ENCODE results near the gene OTUD3.

The OTUD3 gene

DNA sequence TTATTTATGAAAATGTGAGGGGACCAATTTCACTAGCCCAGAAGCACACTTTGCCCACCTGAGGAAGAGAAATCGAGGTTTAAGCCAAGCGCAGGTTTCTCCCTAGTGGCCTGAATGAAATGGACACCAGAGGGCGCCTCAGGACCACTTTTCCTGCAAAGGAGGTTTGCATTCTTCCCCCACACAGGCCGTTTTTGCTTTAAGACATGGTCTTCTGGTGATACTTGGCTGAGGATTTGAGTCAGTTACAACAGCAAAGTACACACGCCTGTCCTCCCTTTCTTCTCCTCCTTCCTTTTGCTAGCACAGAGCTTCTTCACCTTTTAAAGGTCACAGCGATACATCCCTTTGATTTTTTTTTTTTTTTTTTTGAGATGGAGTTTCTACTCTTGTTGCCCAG lies 35.9 kb downstream of the OTUD3 start:
- no peak overlapping the region for H3K27ac ChIP-seq
- TF ChIP-seq ZFX (IDR thresholded peaks at IDR 0.05; ENCODE audit: borderline replicate concordance) = no peak
- TF ChIP-seq, protein P1, sequence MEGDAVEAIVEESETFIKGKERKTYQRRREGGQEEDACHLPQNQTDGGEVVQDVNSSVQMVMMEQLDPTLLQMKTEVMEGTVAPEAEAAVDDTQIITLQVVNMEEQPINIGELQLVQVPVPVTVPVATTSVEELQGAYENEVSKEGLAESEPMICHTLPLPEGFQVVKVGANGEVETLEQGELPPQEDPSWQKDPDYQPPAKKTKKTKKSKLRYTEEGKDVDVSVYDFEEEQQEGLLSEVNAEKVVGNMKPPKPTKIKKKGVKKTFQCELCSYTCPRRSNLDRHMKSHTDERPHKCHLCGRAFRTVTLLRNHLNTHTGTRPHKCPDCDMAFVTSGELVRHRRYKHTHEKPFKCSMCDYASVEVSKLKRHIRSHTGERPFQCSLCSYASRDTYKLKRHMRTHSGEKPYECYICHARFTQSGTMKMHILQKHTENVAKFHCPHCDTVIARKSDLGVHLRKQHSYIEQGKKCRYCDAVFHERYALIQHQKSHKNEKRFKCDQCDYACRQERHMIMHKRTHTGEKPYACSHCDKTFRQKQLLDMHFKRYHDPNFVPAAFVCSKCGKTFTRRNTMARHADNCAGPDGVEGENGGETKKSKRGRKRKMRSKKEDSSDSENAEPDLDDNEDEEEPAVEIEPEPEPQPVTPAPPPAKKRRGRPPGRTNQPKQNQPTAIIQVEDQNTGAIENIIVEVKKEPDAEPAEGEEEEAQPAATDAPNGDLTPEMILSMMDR (IDR thresholded peaks at IDR 0.05) = peak; percentile 86

DNA sequence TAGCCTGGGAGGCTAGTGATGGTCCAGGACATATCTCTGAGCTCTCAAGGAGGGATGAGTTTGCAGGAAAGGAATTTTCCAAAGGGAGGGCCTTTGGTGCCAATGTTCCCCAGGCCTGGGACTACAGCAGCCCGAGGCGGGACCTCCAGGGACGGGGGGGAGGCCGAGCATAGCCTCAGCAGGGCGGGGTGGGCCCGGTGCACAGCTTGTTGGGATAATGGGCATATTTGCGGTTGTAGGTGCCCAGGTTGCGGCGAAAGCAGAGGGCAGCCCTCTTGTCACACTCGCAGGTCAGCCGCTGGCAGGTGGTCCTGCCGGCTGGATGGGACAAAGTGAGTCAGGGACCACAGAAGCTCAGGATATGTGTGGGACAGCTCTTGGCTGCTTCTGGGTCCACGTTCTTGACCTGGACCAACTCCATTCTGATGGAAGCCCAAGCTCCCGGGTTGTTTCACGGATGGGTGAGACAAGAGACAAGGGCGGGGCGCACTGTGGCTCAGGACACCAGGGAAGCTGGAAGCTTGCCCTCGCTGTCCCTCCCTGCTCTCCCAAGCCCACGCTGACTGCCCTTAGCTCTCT lies 38.0 kb downstream of the OTUD3 start:
- no peak overlapping the region for H3K27ac ChIP-seq
- TF ChIP-seq, protein P1 (IDR thresholded peaks at IDR 0.05) = no peak
- no peak for TF ChIP-seq ZFX (IDR thresholded peaks at IDR 0.05; ENCODE audit: borderline replicate concordance)

- H3K27ac ChIP-seq = no peak overlapping the region
- no peak for TF ChIP-seq ZFX (IDR thresholded peaks at IDR 0.05; ENCODE audit: borderline replicate concordance)
- TF ChIP-seq, protein P1 (IDR thresholded peaks at IDR 0.05) = no peak
Measured at GRCh38 chr1:19921310-19921709, 39.1 kb downstream of the OTUD3 start.

DNA sequence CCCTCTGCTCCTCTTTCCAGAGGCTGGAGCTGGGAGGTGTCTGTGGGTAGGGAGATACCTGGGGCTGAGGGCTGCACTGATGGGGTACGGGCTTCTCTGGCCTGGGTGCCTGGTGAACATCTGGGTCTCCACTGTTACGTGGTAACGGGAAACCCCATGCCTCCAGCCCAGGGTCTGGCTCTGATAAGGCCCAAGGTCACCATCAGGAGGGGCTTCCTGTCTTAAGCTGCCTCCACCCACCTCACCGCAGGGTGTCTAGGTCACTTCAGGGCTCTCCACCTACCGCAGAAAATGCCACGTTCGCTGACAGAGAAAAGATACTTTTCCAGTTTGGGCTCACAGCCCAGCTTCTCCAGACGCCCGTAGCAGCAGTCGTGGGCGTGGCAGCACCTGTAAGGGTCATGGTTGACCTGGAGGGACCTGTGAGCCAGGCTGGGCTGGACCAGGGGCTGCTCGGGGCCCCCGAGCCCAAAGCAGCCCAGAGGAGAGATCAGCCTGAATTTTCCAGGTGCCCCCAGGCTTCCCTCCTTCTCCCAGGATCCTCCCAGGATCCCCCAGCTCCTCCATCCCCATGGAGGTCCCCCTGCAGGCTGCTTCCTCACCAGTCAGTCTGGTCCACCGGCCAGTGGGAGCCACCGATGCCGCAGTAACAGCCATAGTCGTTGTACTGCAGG lies 40.0 kb downstream of the OTUD3 start:
- TF ChIP-seq, protein P1 (IDR thresholded peaks at IDR 0.05) = no peak

DNA sequence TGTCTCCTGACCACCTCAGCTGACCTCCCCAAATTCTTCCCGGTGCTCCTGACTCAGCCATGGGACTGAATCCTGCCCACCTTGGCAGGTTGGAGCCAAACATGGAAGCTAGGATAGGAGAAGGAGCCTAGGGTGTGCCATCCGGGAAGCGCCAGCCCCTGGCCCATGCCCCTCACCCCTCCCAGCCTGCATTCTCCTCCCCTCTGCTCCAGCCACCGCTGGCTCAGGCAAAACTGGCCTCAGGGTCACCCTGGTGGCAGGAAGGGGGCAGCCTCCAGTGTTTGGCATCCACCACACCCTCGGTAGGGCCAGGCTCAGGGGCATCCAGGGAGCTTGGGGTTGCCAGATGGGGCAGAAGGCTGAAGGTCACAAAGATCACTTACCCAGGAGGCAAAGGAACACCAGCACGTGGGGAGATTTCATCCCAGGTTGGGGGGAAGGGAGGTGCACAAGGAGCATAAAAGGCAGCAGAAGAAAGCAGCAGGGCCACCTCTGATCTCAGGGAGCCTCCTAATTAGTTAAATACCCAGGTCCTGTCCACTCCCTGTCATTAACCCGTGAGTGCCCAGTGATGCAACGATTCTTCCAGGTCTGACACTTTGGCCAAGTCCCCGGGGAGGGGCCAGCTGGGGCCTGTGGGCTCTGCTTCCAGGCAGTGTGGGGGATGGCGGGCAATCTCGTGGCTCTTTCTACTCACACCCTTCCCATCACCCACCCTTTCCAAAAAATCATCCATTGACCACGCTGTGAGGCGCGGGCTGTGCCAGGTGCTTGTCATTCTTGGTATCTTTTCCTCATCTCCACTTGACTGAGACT lies 41.1 kb downstream of the OTUD3 start, which contains the start of gene PLA2G2E:
TSS of gene PLA2G2E (minus strand) at position 481 of the 816 bp plus-strand sequence. CDS start at position 423, 58 bp downstream.
- TF ChIP-seq ZFX (IDR thresholded peaks at IDR 0.05; ENCODE audit: borderline replicate concordance) = no peak
- TF ChIP-seq, protein P1 (IDR thresholded peaks at IDR 0.05) = no peak

More for the DNA sequence above, 40.0 kb downstream of the OTUD3 start:
- H3K27ac ChIP-seq = no peak overlapping the region

DNA sequence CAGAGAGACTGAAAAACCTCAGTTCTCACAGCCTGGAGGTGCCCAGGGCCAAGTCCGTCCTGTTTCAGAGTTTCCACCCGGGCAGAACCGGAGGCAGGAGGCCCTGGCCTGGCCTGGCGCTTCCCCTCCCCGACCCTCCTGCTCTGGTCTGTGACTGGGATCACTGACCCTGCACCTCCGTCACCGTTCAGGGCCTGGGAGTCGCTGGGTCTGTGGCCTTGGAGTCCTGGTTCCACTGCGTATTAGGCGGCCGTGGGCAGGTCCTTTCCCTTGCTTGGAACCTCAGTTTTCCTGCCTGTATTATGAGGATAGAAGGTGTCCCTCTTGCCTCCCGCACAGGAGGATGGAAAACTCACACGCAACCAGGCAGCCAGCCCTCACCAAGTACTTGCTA lies 41.8 kb downstream of the OTUD3 start:
- TF ChIP-seq, protein P1 (IDR thresholded peaks at IDR 0.05) = no peak
- no peak for TF ChIP-seq ZFX (IDR thresholded peaks at IDR 0.05; ENCODE audit: borderline replicate concordance)
- no peak overlapping the region for H3K27ac ChIP-seq

More for the DNA sequence above, 41.1 kb downstream of the OTUD3 start, which contains the start of gene PLA2G2E:
- no peak within 1 kb of the TSS for H3K27ac ChIP-seq

Data from 22Rv1 (cell line).